NCI-H748 (cell line): Measurements from ENCODE around the gene MMP7.

Experiments
- DNase-seq: peaks from one replicate; lab custom pipeline; 2025; ENCODE audit not compliant: unreplicated experiment; lab: John Stamatoyannopoulos, UW

MMP7 gene, protein sequence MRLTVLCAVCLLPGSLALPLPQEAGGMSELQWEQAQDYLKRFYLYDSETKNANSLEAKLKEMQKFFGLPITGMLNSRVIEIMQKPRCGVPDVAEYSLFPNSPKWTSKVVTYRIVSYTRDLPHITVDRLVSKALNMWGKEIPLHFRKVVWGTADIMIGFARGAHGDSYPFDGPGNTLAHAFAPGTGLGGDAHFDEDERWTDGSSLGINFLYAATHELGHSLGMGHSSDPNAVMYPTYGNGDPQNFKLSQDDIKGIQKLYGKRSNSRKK

GRCh38 chr11:102530558-102530957, at the start of gene MMP7:
TSS of gene MMP7 (minus strand) at chr11:102530747. CDS start at chr11:102530700, 47 bp downstream.
- DNase-seq = peak; percentile 6

- DNase-seq = no peak
Observed at GRCh38 chr11:102577723-102578122, 47.2 kb upstream of the MMP7 start.

- no peak for DNase-seq
Observed at GRCh38 chr11:102577182-102577581, 46.6 kb upstream of the MMP7 start.

DNA sequence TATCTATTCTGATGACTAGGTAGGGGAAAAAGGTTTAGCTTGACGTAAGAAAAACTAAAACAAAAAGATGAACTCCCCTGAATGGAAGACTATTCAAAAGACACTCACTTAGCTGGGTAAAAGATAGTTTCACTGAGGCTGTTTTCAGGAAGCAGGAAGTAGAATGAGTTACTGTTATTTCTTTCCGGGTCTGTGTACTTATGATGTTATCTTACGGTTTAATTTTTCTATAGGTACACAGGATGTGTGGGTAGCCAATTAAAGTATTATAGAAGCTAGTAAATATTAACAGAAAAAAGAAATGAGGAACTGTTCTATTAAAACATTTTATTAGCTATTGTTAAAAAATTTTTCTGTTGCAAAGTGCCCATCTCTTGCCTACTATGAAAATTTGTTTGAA, 45.8 kb upstream of the MMP7 start:
- DNase-seq = no peak

GRCh38 chr11:102575012-102575411, 44.5 kb upstream of the MMP7 start:
- no peak for DNase-seq

- DNase-seq = no peak
Observed at GRCh38 chr11:102573851-102574250, 43.3 kb upstream of the MMP7 start.

GRCh38 chr11:102572554-102573220, 42.1 kb upstream of the MMP7 start:
- DNase-seq = no peak

DNA sequence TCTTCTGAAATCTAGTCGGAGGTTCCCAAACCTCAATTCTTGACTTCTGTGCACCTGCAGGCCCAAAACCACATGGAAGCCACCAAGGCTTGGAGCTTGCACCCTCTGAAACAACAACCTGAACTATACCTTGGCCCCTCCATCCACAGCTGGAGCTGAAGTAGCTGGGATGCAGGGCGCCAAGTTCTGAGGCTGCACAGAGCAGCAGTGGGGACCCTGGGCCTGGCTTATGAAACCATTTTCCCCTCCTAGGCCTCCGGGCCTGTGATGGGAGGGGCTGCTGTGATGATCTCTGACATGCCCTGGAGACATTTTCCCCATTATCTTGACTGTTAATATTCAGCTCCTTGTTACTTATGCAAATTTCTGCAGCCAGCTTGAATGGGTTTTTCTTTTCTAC, 38.3 kb upstream of the MMP7 start:
- no peak for DNase-seq

GRCh38 chr11:102566112-102566511, 35.6 kb upstream of the MMP7 start:
- no peak for DNase-seq

DNA sequence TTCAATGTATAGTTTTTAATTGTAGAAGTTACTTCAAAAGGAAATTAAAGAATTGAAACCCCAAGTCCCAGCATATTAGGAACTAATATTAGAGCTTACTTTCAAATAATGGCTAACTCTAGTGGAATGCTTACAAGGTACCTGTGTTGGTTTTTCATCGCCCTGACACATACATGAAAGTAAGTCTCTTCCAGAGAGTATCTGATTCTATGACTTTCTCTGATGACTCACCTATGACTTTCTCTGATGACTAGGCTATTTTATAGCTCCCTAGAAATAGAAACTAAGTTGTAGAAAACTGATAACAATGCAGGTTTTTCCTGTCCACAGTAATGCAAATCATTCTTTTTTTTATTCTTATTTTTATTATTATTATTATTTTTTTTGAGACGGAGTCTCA, 33.6 kb upstream of the MMP7 start:
- no peak for DNase-seq

DNA sequence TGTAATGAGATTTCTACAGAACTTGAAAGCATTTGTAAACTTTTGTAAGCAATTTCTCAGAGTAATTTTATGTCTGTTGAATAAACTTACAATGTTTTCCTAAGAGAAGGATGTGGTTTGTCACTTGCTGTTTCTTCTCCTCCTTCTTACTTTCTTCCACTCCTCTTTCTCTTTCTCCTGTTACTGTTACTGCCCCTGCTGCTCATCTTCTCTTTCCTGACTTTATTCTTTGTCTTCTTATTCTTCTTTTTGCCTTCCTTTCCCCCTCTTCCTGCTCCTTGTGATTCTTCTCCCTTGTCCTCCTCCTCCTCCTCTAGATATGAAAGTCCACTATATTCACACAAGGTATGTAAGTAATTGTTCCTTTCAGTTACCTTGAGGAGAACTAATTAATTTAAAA, 31.1 kb upstream of the MMP7 start:
- DNase-seq = no peak

DNA sequence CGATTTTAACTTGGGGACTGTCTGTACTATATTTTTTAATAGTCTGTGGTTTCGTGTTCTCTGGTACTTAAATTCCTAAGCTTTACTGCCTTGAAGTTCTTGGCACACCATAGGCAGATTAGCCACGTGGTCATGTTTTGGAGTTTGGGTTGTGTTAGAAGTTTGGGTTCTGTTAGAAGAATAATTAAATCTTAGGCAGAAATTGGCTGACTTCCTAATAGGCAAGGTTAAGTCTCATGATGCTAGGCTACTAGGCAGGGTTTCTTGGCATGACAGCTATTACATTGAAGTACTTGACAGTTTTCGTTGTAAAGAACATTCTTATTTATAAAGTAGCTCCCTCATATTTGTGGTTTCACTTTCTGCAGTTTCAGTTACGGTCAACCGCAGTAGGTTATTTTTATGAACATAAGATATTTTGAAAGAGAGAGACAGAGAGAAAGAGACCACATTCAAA, 30.0 kb upstream of the MMP7 start:
- no peak for DNase-seq

GRCh38 chr11:102559839-102560238, 29.3 kb upstream of the MMP7 start:
- no peak for DNase-seq

DNA sequence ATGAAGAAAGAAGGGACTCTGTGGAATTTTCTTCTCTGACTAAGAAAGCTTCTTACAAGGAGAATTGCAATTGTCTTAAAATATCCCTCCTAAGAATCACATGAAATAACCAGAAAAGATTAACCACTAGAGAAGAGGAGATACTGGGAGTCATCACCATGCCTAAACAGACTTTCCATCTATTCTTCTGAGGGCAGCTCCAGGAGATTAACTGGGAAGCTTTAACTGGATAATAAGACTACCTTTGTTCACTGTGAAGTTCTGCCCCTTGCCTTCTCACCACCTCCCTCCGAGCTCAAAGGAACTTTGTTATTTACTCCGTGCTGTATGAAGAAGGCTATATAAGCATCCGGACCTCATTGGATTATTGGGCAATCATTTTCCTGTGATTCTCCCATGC, 24.5 kb upstream of the MMP7 start:
- DNase-seq = no peak

GRCh38 chr11:102553835-102554282, 23.3 kb upstream of the MMP7 start:
- DNase-seq = no peak

DNA sequence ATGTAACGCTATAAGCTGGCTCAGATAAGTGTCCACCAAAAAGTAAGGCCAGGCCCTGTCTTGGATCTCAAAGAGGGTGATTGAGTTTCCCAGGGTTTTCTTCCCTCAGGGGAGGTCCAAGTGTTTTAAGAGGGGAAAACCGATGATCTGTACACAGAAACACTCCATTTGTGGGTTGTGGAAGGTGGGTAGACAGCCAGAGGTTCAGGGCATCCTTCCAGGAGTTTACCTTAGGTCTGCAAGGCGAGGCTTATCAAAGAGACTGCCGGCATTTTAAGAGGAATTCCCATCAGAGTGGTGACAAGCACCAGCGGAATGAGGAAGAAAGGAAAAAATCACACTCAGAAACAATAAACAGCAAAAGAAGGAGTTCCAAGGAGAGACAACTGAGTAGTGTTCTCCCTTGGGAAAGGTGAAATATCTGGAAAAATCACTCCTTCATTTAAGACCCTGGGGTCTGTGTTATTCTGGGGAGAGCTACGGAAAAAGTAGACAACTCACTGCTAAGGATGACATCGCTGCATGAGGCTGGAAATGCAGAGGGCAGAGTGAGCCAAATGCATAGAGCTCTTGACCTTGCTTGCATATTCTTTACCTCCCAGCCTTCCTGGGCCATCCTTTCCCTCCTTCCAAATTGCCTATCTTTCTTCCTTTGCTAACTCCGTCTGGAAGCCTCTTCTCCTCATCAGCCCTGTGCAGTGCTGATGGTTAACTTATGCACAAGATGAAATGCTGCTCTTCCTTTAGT, 22.1 kb upstream of the MMP7 start:
- no peak for DNase-seq

DNA sequence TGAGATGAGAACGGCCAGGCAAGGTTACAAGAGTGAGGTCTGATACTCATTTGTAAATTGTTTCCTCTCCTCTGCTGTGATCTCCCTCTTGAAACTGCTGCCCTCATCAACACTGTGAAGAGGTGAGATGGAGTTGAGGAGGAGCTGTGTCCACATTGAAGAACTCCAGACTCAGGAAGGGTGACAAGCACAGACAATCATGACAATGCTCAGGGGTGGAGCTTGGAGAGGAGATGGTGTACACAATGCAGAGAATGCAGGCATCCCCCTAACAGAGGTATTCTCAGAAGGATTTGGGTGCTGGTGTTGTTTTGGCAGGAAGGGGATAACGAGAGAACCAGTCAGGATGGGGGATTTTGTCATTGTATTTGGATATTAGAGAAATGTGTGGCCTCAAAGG, 21.5 kb upstream of the MMP7 start:
- no peak for DNase-seq

GRCh38 chr11:102551169-102551781, 20.7 kb upstream of the MMP7 start:
- DNase-seq = no peak

- DNase-seq = no peak
Observed at GRCh38 chr11:102546923-102547471, 16.4 kb upstream of the MMP7 start.

DNA sequence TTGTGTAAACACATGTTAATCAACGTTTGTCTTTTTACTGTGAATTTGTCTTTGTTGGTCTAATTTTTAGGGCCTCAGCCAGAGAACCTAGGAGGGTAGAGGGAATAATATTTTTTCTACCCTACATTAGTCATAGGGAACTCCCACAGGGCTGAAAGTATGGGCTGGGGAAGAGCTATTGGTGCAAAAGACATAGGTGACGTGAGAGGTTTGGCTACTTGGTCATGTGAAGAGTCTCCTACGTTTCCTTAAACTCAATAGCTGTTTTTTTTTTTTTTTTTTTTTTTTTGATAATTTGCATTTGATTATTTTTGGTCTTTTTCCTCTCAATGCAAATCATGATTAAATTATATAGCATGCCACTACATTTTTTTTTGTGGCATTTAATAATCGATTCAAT, 15.9 kb upstream of the MMP7 start:
- no peak for DNase-seq

GRCh38 chr11:102545701-102546100, 15.2 kb upstream of the MMP7 start:
- no peak for DNase-seq
